Colonic mucosa (tissue), 4 donors: Measurements from ENCODE around the gene CACNA2D4. TPM values are rescaled to one million over a fixed set of nuclear protein-coding genes. Genes with fewer than 3 reads are reported as not detected.

Source experiments
- DNase-seq: peaks from one replicate; pipeline ENCODE4 v3.0.0-alpha.2; 2020
- H3K27ac ChIP-seq: fragments of 200-600 bp; one replicate; pipeline ENCODE4 v1.8.0; 2021
- H3K27me3 ChIP-seq: fragments of 200-600 bp; one replicate; pipeline ENCODE4 v1.8.0; 2021
- H3K36me3 ChIP-seq: fragments of 200-600 bp; one replicate; pipeline ENCODE4 v1.8.0; 2021
- H3K4me1 ChIP-seq: fragments of 200-600 bp; one replicate; pipeline ENCODE4 v1.8.0; 2021; ENCODE audit warnings: mild to moderate bottlenecking
- H3K4me3 ChIP-seq: fragments of 200-600 bp; one replicate; pipeline ENCODE4 v1.8.0; 2021
- H3K9ac ChIP-seq, 2 donors: one replicate each; pipeline ENCODE4 v1.7.0; 2013; ENCODE audit warnings: control low read depth in 2 of 2, low read depth in 2 of 2, low read length in 2 of 2
- H3K9me3 ChIP-seq: fragments of 200-600 bp; one replicate; pipeline ENCODE4 v1.8.0; 2021
- CTCF ChIP-seq: fragments of 200-600 bp; IDR thresholded peaks from one replicate; pipeline ENCODE4 v1.8.0; 2022; ENCODE audit warnings: antibody characterized with exemption, mild to moderate bottlenecking
- intact Hi-C: fragments of 100-400 bp; cut with DNase I; formaldehyde crosslinking; loops from one replicate; pipeline ENCODE4 v1.14.1; 2022
- total RNA-seq, 2 donors: library from RNA; stranded (reverse); fragmentation: NEBNext Ultra II Directional in 1 of 2; extraction: Animal tissue kit (Norgen Biotek cat#: 25700) in 1 of 2; gene quantifications; one replicate each; pipeline ENCODE4 v1.2.1, GENCODE V29; 2021
- donor health status: healthy.
- donor health status: DM: no; HTN: no; CAD: no.
- donor health status: DM: no; HTN: no; CAD: no.

The CACNA2D4 gene
- total RNA-seq, 2 donors from 2014 or later: 3.3 to 3.7 TPM

GRCh38 chr12:1904875-1905274 is 13.6 kb downstream of the CACNA2D4 start:
- no peaks in the 10 kb centered on the region for H3K4me1 ChIP-seq
- no peak overlapping the region for H3K9ac ChIP-seq
- intact Hi-C loops: no loop called here

GRCh38 chr12:1896964-1897363 is 21.5 kb downstream of the CACNA2D4 start:
- Histone ChIP-seq H3K9ac (no peak overlapping the region), H3K27ac (no peak overlapping the region), H3K27me3 (no peaks in the 10 kb centered on the region), H3K36me3 (no peaks in the 10 kb centered on the region), H3K4me3 (no peak overlapping the region), H3K9me3 (no peaks in the 10 kb centered on the region), H3K4me1 (no peaks in the 10 kb centered on the region)
- TF ChIP-seq CTCF: no peak
- DNase-seq: no peak
- intact Hi-C loops: no loop called here

More at GRCh38 chr12:1904875-1905274, 13.6 kb downstream of the CACNA2D4 start:
- no peak overlapping the region for H3K4me3 ChIP-seq
- H3K36me3 ChIP-seq: no peaks in the 10 kb centered on the region
- DNase-seq: no peak
- no peaks in the 10 kb centered on the region for H3K9me3 ChIP-seq
- H3K27ac ChIP-seq: no peak overlapping the region
- H3K27me3 ChIP-seq: no peaks in the 10 kb centered on the region
- no peak for TF ChIP-seq CTCF

- H3K9ac ChIP-seq: no peak overlapping the region
- no peak overlapping the region for H3K27ac ChIP-seq
- H3K27me3 ChIP-seq: no peaks in the 10 kb centered on the region
- intact Hi-C loops: no loop called here
- H3K4me1 ChIP-seq: no peaks in the 10 kb centered on the region
- DNase-seq: no peak
- TF ChIP-seq CTCF: no peak
- no peaks in the 10 kb centered on the region for H3K36me3 ChIP-seq
- no peak overlapping the region for H3K4me3 ChIP-seq
- no peaks in the 10 kb centered on the region for H3K9me3 ChIP-seq
These were observed 27.6 kb downstream of the CACNA2D4 start for GRCh38 chr12:1890810-1891209.

- H3K9me3 ChIP-seq: no peaks in the 10 kb centered on the region
- TF ChIP-seq CTCF: no peak
- H3K4me3 ChIP-seq: no peak overlapping the region
- intact Hi-C loops: no loop called here
- no peaks in the 10 kb centered on the region for H3K27me3 ChIP-seq
- DNase-seq: no peak
- no peak overlapping the region for H3K27ac ChIP-seq
- no peaks in the 10 kb centered on the region for H3K36me3 ChIP-seq
- H3K4me1 ChIP-seq: no peaks in the 10 kb centered on the region
- no peak overlapping the region for H3K9ac ChIP-seq
These were observed 28.2 kb downstream of the CACNA2D4 start for GRCh38 chr12:1890119-1890703.

- no peak overlapping the region for H3K27ac ChIP-seq
- no peak for DNase-seq
- no peaks in the 10 kb centered on the region for H3K36me3 ChIP-seq
- no peaks in the 10 kb centered on the region for H3K9me3 ChIP-seq
- no peak overlapping the region for H3K4me3 ChIP-seq
- no peaks in the 10 kb centered on the region for H3K27me3 ChIP-seq
- no peak overlapping the region for H3K9ac ChIP-seq
- TF ChIP-seq CTCF: no peak
- H3K4me1 ChIP-seq: no peaks in the 10 kb centered on the region
- intact Hi-C loops: no loop called here
These were observed 29.5 kb downstream of the CACNA2D4 start for GRCh38 chr12:1888923-1889322.
